A549 treated with ZK216348 at 1 μM for 4 hours (cell line): Measurements from ENCODE around the gene SGPL1. TPM values are rescaled to one million over a fixed set of nuclear protein-coding genes. Genes with fewer than 3 reads are reported as not detected.

Experiments
- total RNA-seq: library from RNA; stranded (reverse); fragments of 200-300 nt; extraction: Qiagen RNA extraction; gene quantifications from 5 replicates; pipeline ENCODE4 v1.2.3, GENCODE V29; 2022; ENCODE audit warnings: low read depth

The SGPL1 gene
- 23.6 to 32.2 TPM (median 28.1 TPM) in 5 replicates for total RNA-seq

GRCh38 chr10:70815504-70816219 lies at the start of gene SGPL1:
SGPL1 (plus strand) TSS chr10:70815948; CDS start chr10:70816854, 906 bp downstream.

GRCh38 chr10:70785190-70785589 lies 30.6 kb upstream of the SGPL1 start, which contains the start of gene TBATA:
TBATA (minus strand) TSS chr10:70785377; CDS start chr10:70783379, 1,998 bp downstream.

GRCh38 chr10:70887804-70888800 lies 72.4 kb downstream of the SGPL1 start, which contains the start of gene PCBD1:
PCBD1 (minus strand) TSS chr10:70888565; CDS start chr10:70888533, 32 bp downstream.

Other genes starting within 250 kb of the SGPL1 start
- gene PRF1, start 213.2 kb upstream of the SGPL1 start, total RNA-seq, result not detected in 5 replicates
- 0.05 to 0.14 TPM (median 0.07 TPM) in 4 of 5 replicates, not detected in the other for gene ADAMTS14, start 143.4 kb upstream of the SGPL1 start, total RNA-seq
- gene TBATA, start 30.6 kb upstream of the SGPL1 start, total RNA-seq, result not detected in 5 replicates
- 188 to 260 TPM (median 234 TPM) in 5 replicates for gene PCBD1, start 72.6 kb downstream of the SGPL1 start, total RNA-seq